GM08714 (cell line): Measurements from ENCODE around the gene ZNF511.

Source experiments
- H3K4me3 ChIP-seq: fragments of 200-500 bp; sonication (Bioruptor generic); 2 replicates; pipeline ENCODE4 v1.5.1; 2014; ENCODE audit warnings: mild to moderate bottlenecking, low read length, inconsistent platforms
- ZNF274 ChIP-seq: IDR thresholded peaks from 2 replicates; pipeline ENCODE4 v1.6.1; 2012; ENCODE audit warnings: mild to moderate bottlenecking, low read depth, low read length

Gene ZNF511

GRCh38 chr10:133359972-133360610, 51.4 kb downstream of the ZNF511 start:
- no peak overlapping the region for H3K4me3 ChIP-seq
- TF ChIP-seq ZNF274 = no peak

- no peak overlapping the region for H3K4me3 ChIP-seq
- TF ChIP-seq ZNF274 = no peak
Measured at GRCh38 chr10:133361227-133361626, 52.5 kb downstream of the ZNF511 start.

GRCh38 chr10:133361773-133362441, 53.2 kb downstream of the ZNF511 start:
- no peak for TF ChIP-seq ZNF274
- no peak overlapping the region for H3K4me3 ChIP-seq
